ENCODE data around the gene UBL7. TPM values are rescaled to one million over a fixed set of nuclear protein-coding genes. Genes with fewer than 3 reads are reported as not detected.

The UBL7 gene
- total and polyA plus RNA-seq, 8 donors, result 2.0 to 131 (median 35.8) TPM

DNA sequence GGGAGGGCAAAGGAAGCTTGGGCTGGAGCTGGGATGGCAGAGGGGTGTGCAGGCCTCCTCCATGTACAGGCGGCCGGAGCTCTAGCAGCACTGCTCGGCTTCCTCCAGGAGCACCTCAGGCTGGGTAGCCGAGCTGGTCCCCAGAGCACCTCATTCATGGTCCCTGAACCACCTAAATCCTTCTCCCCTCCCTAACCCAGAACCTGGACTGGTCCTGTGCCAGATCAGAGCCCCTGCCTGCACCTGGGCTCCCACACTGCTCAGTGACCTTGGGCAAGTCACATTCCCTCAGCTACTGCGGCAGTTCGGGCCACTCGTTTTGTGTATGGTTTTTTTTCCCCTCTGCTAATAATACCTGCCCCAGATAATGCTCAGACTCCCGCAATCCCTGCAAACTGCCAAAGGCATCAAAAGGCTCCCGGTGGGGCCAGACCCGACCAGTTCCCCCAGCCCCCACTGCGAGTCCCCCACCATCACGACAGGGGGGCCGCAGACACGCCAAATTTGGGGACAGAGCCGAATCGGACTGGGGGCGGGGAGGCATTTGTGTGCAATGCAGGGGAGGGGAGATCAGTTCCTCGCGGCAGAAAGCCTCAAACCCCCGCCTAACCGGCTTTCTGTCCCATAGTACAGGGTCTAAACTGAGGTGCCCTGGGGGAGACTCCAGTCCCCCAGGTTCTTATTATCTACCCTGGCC is 28.5 kb downstream of the UBL7 start:
- TF ChIP-seq EP300 (IDR thresholded peaks at IDR 0.05), result no peak
- H3K36me3 ChIP-seq, result no peaks in the 10 kb centered on the region
- peaks cover 0 to 46% (median 15%) of the 10 kb centered on the region in 3 donors for H3K27me3 ChIP-seq
- H3K4me1 ChIP-seq, result peaks cover 18 to 36% (median 23%) of the 10 kb centered on the region in 4 donors
- no peak for DNase-seq
- WGBS, 5 donors, result 17 to 23% (median 22%) methylated on average over 18 to 21 of the region's 21 CpGs
- intact Hi-C loops (cut with DNase I; ENCODE audit: low total_unique reads), result no loop called here
- peak overlapping the region in 3 of 5 donors; percentile 72 to 80 (median 78) for H3K27ac ChIP-seq
- H3K9me3 ChIP-seq, result no peaks in the 10 kb centered on the region
- peak overlapping the region; percentile 69 to 83 (median 74) for H3K4me3 ChIP-seq

DNA sequence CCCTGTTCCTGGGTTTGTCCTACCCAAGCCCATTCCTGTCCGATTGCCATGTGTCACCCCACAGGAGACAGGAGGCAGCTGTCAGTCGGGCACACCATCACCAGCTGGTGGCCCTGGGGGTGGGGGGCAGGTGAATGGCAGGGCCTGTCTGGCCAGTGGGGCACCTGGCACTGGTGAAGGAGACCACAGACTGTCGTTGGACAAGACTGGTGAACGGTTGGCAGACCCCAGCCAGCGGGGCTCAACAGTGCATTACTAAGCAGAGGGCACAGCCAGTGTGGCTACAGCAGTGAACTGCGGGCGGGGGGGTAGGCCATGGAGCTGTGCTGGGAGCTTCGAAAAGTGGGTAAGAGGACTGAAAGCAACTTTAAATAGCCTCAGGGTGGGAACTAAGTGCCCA is 29.3 kb downstream of the UBL7 start:
- Histone ChIP-seq H3K36me3 (no peaks in the 10 kb centered on the region), H3K4me3 (no peak overlapping the region), H3K27me3 (peaks cover 0 to 46% (median 15%) of the 10 kb centered on the region in 3 donors), H3K9me3 (no peaks in the 10 kb centered on the region), H3K4me1 (peaks cover 18 to 36% (median 23%) of the 10 kb centered on the region in 4 donors), H3K27ac (no peak overlapping the region)
- no peak for TF ChIP-seq POLR2A (IDR thresholded peaks at IDR 0.05)
- 66 to 87% (median 79%) methylated on average over 8 of the region's 8 CpGs for WGBS, 5 donors
- DNase-seq, result no peak
- intact Hi-C loops (cut with DNase I; ENCODE audit: low total_unique reads), result no loop called here

- Histone ChIP-seq H3K36me3 (no peaks in the 10 kb centered on the region), H3K27me3 (peaks cover 0 to 46% (median 15%) of the 10 kb centered on the region in 3 donors), H3K9me3 (no peaks in the 10 kb centered on the region), H3K4me3 (no peak overlapping the region), H3K27ac (no peak overlapping the region), H3K4me1 (peaks cover 18 to 36% (median 23%) of the 10 kb centered on the region in 4 donors)
- no peak for DNase-seq
- no peak for TF ChIP-seq POLR2AphosphoS5 (IDR thresholded peaks at IDR 0.05)
- TF ChIP-seq, protein P1, sequence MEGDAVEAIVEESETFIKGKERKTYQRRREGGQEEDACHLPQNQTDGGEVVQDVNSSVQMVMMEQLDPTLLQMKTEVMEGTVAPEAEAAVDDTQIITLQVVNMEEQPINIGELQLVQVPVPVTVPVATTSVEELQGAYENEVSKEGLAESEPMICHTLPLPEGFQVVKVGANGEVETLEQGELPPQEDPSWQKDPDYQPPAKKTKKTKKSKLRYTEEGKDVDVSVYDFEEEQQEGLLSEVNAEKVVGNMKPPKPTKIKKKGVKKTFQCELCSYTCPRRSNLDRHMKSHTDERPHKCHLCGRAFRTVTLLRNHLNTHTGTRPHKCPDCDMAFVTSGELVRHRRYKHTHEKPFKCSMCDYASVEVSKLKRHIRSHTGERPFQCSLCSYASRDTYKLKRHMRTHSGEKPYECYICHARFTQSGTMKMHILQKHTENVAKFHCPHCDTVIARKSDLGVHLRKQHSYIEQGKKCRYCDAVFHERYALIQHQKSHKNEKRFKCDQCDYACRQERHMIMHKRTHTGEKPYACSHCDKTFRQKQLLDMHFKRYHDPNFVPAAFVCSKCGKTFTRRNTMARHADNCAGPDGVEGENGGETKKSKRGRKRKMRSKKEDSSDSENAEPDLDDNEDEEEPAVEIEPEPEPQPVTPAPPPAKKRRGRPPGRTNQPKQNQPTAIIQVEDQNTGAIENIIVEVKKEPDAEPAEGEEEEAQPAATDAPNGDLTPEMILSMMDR (IDR thresholded peaks at IDR 0.05), result no peak
- TF ChIP-seq EP300 (IDR thresholded peaks at IDR 0.05), result no peak
- 58 to 94% (median 85%) methylated on average over 1 of the region's 1 CpG for WGBS, 5 donors
- intact Hi-C loops (cut with DNase I; ENCODE audit: low total_unique reads), result no loop called here
Observed at GRCh38 chr15:74431116-74431515, 29.8 kb downstream of the UBL7 start.

DNA sequence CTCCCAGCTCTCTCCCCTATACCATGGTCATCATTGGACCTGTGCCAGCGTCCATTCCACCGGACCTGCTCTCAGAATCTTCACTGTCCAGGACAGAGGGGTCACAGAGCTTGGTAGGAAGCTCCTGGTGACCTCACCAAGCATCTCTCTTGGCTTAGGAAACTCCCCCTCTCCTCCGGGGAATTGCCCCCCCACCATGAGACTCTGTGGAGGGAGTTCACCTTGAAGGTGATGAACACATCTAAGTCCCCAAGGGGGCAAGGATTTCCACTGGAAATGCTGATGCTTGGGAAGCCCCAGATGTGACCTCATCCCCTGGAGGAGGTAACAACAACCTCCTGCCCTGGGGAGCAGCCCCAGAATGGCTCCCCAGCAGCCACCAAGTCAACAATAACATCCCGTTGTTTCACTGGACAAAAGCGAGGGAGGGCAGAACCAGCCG is 30.4 kb downstream of the UBL7 start:
- H3K27ac ChIP-seq, result no peak overlapping the region
- TF ChIP-seq POLR2AphosphoS5 (IDR thresholded peaks at IDR 0.05) (no peak), POLR2A (IDR thresholded peaks at IDR 0.05) (no peak), EP300 (IDR thresholded peaks at IDR 0.05) (no peak)
- TF ChIP-seq, protein P1 (IDR thresholded peaks at IDR 0.05), result no peak
- H3K27me3 ChIP-seq, result peaks cover 0 to 46% (median 15%) of the 10 kb centered on the region in 3 donors
- peaks cover 18 to 36% (median 23%) of the 10 kb centered on the region in 4 donors for H3K4me1 ChIP-seq
- intact Hi-C loops (cut with DNase I; ENCODE audit: low total_unique reads), result no loop called here
- no peak for DNase-seq
- WGBS, 5 donors, result 44 to 53% (median 53%) methylated on average over 5 to 6 of the region's 6 CpGs
- H3K9me3 ChIP-seq, result no peaks in the 10 kb centered on the region
- H3K36me3 ChIP-seq, result no peaks in the 10 kb centered on the region
- H3K4me3 ChIP-seq, result no peak overlapping the region

DNA sequence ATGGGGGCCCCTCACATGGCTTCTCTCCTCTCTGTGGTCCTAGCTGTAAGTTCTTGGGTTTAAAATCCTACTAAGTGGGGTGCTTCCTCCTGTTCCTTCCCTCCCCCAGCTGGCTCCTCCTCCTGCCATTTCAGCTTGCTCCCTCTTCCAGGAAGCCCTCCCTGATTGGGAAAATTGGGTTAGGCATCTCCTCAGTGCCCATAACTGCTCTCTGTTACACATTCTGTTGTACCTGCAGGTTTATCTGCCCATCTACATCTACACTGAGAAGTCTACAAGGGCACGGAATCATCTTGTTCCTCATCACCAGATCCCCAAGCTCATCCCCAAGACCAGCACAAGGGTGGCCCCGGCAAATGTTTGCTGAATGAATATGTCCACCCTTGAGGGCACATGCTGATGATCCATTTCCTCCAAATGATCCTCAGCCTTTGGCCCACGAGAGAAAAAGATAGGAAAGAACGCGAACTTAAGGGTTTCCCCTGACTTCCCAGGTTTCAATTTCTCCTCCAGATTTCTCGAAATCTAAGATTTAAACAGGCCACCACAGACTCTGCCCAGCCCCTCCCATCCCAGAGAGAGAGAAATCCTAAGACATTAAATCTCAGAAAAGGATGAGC is 31.1 kb downstream of the UBL7 start:
- Histone ChIP-seq H3K4me1 (peaks cover 18 to 36% (median 23%) of the 10 kb centered on the region in 4 donors), H3K9me3 (no peaks in the 10 kb centered on the region), H3K4me3 (no peak overlapping the region), H3K27me3 (peaks cover 0 to 46% (median 15%) of the 10 kb centered on the region in 3 donors), H3K27ac (no peak overlapping the region), H3K36me3 (no peaks in the 10 kb centered on the region)
- intact Hi-C loops (cut with DNase I; ENCODE audit: low total_unique reads), result no loop called here
- 85 to 91% (median 90%) methylated on average over 6 of the region's 6 CpGs for WGBS, 5 donors
- no peak for DNase-seq
- no peak for TF ChIP-seq POLR2A (IDR thresholded peaks at IDR 0.05)
